ENCODE measurements around the gene NCOA5. TPM values are rescaled to one million over a fixed set of nuclear protein-coding genes. Genes with fewer than 3 reads are reported as not detected.

NCOA5 gene
- total RNA-seq, 1 donor from 2014 or later, result 34.3 TPM

DNA sequence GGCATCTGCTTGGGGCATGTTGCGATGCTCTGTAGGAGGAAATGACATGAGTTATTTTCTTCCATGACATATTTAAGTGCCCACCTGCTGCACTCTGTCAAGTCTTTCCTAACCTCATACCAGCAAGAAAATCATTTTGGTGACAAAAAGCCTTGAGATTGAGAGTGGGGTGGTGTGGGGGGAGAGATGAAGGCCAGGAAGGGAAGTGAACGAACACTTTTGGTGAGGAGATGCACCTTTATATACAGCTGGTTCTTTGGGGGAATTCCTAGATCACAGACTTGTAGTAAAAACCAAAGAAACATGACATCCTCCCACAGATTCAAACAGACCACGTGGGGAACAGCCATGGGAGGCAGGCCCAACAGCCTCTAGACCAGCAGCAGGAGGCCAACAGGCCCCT, 26.1 kb downstream of the NCOA5 start:
- DNase-seq (ENCODE audit: extremely low read depth, low read depth, low spot score), result no peak

DNA sequence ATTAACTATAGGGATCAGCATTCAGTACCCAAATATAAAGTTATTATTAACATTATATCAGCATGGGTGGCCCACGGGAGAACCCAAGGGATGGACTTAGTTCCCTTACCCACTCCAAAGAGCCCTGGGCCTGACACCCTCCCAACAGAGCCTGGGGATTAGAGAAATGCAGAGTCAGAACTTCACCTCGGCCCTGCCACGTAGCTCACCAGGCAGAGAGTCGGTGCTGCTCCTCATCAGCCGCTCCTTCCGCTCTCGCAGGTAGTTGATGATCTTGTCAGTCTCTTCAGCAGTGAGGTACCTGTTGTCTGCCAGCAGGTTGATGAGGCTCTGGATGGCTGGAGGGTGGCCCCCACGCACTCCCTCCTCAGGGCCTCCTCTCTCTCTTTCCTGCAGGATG, 26.6 kb downstream of the NCOA5 start:
- no peak for DNase-seq (ENCODE audit: extremely low read depth, low read depth, low spot score)

- DNase-seq (ENCODE audit: extremely low read depth, low read depth, low spot score), result no peak
These were observed 27.1 kb downstream of the NCOA5 start for GRCh38 chr20:46062621-46063020.

DNA sequence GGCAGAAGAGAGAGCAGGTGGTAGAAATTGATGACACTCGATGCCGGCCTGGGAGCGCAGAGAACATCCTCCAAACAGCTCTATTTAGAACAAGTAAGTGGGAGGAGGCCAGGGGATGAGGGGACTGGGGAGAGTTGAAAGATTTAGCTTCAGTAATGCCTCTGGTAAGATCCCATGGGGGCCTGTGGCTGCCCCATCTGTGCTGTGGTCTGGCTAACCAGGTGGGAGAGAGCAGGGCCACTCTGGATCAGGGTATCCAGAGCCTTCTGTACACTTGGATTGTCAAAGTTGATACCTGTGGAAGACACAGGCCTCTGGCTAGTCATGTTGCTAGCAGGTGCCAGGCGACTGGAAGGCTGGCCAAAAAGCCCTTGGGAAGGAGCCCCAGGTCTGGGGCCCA, 27.6 kb downstream of the NCOA5 start:
- no peak for DNase-seq (ENCODE audit: extremely low read depth, low read depth, low spot score)

DNA sequence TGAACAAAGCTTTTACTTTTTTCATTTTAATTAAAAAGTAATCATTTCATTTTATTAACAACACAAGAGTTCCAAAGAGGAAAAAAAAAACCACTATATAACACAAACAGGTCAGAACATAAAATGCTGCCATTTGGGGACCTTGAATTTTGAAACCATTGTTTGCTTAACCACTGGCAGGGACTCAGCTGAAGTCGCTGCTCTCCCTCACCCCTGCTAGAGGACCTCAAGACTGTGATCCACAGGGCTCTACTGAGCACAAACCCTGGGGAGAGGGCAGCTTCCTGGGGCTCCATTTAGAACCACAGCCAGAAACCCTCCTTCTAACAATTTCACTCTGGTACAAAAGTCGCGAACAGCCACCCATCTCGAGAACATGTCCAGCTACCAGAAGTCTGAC, 28.8 kb downstream of the NCOA5 start:
- DNase-seq (ENCODE audit: extremely low read depth, low read depth, low spot score), result no peak

DNA sequence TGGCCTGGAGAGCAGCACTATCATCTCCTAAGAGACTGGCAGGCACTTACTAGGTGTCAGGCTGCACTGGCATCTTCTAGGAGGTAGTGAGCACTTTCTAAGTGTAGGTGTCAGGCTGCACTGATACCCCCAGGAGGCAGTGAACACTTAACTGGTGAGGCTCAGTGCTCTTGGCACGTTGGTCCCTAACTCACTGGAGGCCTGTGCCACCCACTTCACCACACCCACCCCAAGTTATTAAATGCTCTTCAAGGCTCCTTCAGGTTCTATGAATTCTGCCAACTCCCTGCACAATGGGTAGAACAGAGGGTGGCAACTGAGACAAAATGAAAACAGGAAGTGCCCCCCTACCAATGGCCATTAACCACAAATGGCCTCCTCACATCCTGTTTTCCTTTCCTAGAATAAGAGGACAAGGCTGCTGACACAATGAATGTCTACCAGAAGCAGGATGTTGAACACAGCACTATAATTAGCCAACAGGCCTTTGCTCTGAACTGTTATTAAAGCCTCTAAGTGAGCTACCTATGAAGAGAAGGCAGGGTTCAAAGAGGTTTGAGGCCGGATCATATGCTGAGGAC, 29.4 kb downstream of the NCOA5 start:
- DNase-seq (ENCODE audit: extremely low read depth, low read depth, low spot score), result peak; percentile 34

GRCh38 chr20:46058599-46059281, 31.0 kb downstream of the NCOA5 start:
- DNase-seq (ENCODE audit: extremely low read depth, low read depth, low spot score), result no peak

DNA sequence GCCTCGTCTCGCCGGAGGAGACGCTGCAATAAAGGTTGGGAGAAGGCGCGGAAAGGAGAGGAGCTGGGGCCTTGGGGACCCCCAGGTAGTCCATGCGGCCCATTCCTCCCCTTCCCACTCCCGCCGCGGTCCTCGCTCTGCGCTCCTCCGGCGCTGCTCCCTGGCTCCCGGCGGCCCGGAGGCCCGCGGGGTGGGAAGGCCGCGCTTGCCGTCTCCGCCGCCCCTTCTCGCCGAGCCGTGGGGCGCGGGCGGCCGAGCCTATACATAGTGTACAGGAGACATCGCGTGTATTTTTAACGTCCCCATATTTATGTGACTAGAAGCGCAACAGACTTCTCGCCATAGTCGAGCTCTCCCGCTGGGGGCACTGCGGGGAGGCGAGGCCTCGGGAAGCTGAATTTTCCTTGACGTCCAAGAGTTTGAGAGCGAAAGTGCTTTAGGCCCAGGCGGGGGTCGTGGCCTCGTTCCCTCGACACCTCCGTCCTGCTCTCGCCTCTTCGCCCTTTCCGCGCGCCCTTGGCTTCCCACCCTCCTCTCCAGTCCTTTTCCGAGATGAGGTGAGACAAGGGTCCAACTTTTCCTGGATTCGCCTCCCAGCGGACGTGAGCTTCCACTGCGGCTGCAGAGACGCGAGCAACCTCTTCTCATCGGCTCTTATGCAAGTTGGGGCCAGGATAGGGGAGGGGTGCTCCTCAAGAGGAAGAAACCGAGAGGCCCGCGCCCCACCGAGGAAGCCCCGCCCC, 31.7 kb downstream of the NCOA5 start:
- no peak for DNase-seq (ENCODE audit: extremely low read depth, low read depth, low spot score)

DNA sequence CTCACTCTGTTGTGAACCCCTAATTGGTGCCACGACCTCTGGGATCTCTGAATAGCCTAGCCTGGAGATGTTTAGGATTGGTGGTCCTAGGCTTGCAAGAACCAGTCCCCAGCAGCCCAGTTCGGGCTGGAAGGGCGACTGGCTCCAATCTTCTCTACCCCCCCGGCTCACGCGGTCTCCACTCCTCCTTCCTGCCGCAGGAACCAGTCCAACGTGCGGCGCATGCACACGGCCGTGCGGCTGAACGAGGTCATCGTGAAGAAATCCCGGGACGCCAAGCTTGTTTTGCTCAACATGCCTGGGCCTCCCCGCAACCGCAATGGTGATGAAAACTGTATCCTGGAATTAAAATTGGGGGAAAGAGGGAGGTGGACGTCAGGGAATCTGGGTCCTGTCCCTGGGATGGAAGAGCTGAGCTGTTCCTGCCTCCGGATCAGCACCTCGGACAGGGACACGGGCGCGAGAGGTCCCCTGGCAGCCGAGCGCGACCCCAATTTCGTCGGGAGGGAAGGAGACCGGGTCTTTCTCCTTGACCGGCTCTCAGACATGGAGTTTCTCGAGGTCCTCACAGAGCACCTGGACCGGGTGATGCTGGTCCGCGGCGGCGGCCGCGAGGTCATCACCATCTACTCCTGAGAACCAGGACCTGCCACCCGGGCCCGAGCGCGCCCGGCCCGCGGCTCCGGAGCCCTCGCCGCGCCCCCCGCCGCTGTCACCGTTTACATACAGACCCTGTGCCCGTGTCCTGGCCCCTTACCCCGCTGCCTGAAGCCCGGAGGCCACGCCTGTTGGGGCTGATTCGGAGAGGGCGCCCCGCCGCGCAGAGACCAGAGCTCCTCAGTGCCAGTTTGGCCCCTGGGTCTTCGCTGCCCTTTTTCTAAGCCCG, 32.5 kb downstream of the NCOA5 start:
- DNase-seq (ENCODE audit: extremely low read depth, low read depth, low spot score), result no peak

DNA sequence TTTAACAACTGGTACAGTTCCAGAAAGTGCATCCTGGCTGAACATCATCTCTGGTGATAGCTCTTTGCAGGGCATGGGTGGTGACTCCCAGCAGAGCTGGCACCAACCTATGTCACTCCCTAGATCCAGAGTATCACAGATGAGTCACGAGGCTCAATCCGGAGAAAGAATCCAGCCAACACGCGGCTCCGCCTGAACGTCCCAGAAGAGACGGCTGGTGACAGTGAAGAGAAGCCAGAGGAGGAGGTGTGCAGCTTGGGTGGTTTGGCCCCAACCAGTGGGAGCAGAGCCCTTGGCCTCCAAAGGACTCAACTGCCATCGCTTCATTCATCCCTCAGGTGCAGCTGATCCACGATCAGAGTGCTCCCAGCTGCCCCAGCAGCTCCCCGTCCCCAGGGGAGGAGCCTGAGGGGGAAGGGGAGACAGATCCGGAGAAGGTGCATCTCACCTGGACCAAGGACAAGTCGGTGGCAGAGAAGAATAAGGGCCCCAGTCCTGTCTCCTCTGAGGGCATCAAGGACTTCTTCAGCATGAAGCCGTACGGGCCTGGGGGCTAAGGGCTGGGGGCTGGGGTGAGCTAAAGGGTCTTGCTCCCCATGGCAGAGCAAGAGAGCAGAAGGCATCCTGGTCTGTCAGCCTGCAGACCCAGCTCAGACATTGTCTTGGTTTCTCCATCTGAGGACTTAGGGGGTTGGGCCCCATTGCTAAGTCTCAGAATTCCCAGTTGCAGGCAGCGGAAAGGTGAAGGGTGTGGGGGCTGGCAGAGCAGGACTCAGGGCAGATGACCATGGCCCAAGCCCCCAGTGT, 33.5 kb downstream of the NCOA5 start:
- no peak for DNase-seq (ENCODE audit: extremely low read depth, low read depth, low spot score)

DNA sequence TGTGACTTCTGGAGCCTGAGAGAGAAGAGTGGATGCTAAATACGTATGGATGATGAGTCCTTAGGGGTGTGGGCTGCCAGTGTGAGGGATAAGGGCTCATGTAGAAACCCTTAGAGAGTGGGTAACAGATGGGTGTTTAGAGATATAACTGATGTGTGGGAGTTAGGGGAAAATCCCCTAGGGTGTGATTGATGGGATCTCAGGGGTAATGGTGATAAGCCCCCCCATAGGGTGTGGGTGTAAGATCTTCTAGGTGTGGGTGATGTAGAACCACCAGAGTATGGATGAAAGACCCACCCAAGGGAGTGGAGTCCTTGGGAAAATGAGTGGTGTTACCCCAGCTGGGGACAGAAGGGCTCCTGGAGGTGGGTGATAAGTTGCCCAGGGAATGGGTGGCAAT, 34.5 kb downstream of the NCOA5 start:
- DNase-seq (ENCODE audit: extremely low read depth, low read depth, low spot score), result no peak

DNA sequence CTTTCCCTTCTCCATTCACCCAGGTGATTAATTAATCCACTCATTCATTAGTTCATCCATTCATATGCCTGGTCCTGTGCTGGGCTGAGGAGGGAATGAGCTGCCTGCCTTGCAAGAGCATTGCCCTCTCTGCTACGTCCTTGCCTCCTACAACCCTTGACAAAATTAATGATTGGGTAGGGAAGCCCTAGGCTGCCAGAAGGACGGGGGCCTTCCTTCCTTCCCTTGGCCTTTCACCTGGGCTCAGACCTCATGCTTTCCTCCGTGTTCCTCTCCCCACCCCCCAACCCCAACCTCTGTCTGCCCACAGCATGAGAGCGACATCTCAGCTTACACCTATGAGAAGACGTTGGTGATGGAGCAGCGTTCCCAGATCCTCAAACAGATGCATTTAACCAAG, 35.2 kb downstream of the NCOA5 start:
- DNase-seq (ENCODE audit: extremely low read depth, low read depth, low spot score), result no peak

GRCh38 chr20:46053416-46053815, 36.3 kb downstream of the NCOA5 start:
- no peak for DNase-seq (ENCODE audit: extremely low read depth, low read depth, low spot score)

DNA sequence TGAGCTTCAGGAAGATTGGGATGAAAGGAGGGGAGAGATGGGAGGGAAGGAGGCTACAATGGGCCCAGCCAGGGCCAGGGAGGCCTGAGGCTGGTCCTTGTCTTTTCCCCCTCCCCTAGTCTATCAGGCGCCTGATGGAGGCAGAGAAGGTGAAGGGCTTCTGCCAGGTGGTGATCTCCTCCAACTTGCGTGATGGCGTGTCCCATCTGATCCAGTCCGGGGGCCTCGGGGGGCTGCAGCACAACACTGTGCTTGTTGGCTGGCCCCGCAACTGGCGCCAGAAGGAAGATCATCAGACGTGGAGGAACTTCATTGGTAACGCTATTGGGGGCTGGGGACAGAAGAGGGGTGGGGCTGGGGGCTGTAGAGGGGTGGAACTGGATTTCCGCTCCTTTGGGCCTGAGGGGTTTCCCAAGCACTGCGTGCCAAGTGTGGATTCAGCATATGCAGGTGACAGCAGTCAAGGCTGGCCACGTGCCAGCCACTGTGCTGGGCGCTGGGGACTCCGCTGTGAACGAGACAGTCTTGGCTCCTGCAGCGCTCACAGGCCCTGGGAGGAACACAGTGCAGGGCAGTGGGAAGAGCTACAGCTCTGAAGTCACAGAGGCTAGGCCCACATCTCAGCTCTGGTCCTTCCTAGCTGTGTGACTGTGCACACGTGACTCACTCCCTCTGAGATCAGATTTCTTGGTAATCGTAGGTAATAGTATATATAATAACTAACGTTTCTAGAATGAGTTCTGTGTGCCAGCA, 38.0 kb downstream of the NCOA5 start:
- no peak for DNase-seq (ENCODE audit: extremely low read depth, low read depth, low spot score)

GRCh38 chr20:46050885-46051284, 38.9 kb downstream of the NCOA5 start:
- no peak for DNase-seq (ENCODE audit: extremely low read depth, low read depth, low spot score)

- no peak for DNase-seq (ENCODE audit: extremely low read depth, low read depth, low spot score)
These were observed 39.3 kb downstream of the NCOA5 start for GRCh38 chr20:46050444-46050843.

GRCh38 chr20:46049815-46050214, 39.9 kb downstream of the NCOA5 start:
- no peak for DNase-seq (ENCODE audit: extremely low read depth, low read depth, low spot score)

- no peak for DNase-seq (ENCODE audit: extremely low read depth, low read depth, low spot score)
These were observed 40.6 kb downstream of the NCOA5 start for GRCh38 chr20:46049190-46049589.

DNA sequence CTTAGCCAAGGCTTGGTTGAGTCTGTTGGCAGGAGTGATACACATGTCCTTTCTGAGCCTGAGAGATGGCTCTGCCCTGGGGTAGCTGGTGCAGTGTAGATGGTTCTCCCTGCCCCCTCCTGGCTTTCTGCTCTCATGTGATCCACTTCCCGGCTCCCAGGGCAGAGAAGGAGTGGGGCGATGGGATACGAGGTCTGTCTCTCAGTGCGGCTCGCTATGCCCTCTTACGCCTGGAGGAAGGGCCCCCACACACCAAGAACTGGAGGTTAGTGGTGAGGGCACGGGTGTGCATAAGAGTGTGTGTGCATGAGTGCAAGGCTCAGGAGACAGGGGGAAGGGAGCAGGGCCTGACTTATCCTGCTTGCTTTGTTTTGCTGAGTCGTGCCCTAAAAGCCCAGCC, 41.9 kb downstream of the NCOA5 start:
- DNase-seq (ENCODE audit: extremely low read depth, low read depth, low spot score), result no peak

Data from glomerular endothelial cell (primary cell).